AG09309 (cell line): ENCODE results near the gene SLC43A3.

Experiments used
- DNase-seq: peaks from one replicate; pipeline ENCODE4 v3.0.0-alpha.2; 2010; ENCODE audit warnings: low read depth
- H3K4me3 ChIP-seq: 2 replicates; pipeline ENCODE4 v1.5.1; 2011; ENCODE audit warnings: mild to moderate bottlenecking, low read depth, low read length, moderate library complexity; ENCODE audit not compliant: control insufficient read depth
- CTCF ChIP-seq: IDR thresholded peaks from 2 replicates; pipeline ENCODE4 v1.5.1; 2011; ENCODE audit warnings: mild to moderate bottlenecking, low read depth, low read length, inconsistent platforms; ENCODE audit not compliant: insufficient read depth, control insufficient read depth; ENCODE audit errors: missing control alignments

Gene SLC43A3

GRCh38 chr11:57414612-57415212 lies 12.2 kb downstream of the SLC43A3 start:
- no peak for DNase-seq
- TF ChIP-seq CTCF = no peak
- H3K4me3 ChIP-seq = no peak overlapping the region

- H3K4me3 ChIP-seq = no peak overlapping the region
These were observed 13.2 kb downstream of the SLC43A3 start for GRCh38 chr11:57413681-57414080.

DNA sequence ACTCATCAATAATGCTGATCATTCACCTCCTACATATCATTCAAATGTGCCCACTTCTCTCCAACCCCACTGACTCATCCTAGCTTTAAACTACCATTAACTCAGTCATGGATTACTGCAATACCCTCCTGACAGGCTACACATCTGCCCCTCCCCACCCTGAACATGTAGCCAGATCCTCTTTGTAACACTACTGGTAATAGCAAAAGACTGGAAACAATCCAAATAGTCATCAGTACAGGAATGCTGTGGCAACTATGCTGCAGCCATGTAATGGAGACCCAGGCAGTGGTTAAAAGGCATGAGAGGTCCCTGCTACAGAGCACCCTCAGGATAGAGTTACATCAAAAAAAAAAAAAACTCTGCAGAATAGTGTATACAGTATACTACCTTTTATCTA lies 16.6 kb downstream of the SLC43A3 start:
- DNase-seq = peak; percentile 57
- TF ChIP-seq CTCF = no peak
- no peak overlapping the region for H3K4me3 ChIP-seq

More at GRCh38 chr11:57413681-57414080, 13.2 kb downstream of the SLC43A3 start:
- TF ChIP-seq CTCF = no peak
- DNase-seq = no peak

GRCh38 chr11:57409321-57410100 lies 17.4 kb downstream of the SLC43A3 start:
- H3K4me3 ChIP-seq = no peak overlapping the region
- no peak for DNase-seq
- no peak for TF ChIP-seq CTCF

GRCh38 chr11:57408771-57409170 lies 18.1 kb downstream of the SLC43A3 start:
- DNase-seq = no peak
- no peak for TF ChIP-seq CTCF
- H3K4me3 ChIP-seq = no peak overlapping the region

GRCh38 chr11:57407941-57408475 lies 18.9 kb downstream of the SLC43A3 start:
- no peak for DNase-seq
- H3K4me3 ChIP-seq = no peak overlapping the region
- TF ChIP-seq CTCF = no peak
